NT2/D1 (cell line): Measurements from ENCODE around the gene HPCAL1.

Experiments
- SUZ12 ChIP-seq: IDR thresholded peaks from 2 replicates; pipeline ENCODE4 v1.6.1; 2011; ENCODE audit not compliant: insufficient read length, insufficient read depth; ENCODE audit errors: extremely low read depth
- YY1 ChIP-seq: IDR thresholded peaks from 2 replicates; pipeline ENCODE4 v1.6.1; 2011; ENCODE audit not compliant: insufficient read length, insufficient read depth
- ZNF274 ChIP-seq: IDR thresholded peaks from 2 replicates; pipeline ENCODE4 v1.6.1; 2011; ENCODE audit warnings: mild to moderate bottlenecking, low read depth, low read length

GRCh38 chr2:10371441-10372196 lies 68.9 kb downstream of the HPCAL1 start:
- no peak for TF ChIP-seq ZNF274
- TF ChIP-seq YY1 = no peak
- TF ChIP-seq SUZ12 = no peak
